Trophoblast cell (in vitro differentiated cells and primary cell): Measurements from ENCODE around the gene TSPEAR.
A peak's percentile ranks its signal among the peaks of the same experiment; 100 is the strongest.

Experiments used
- DNase-seq, 2 donors: peaks; one replicate each; pipeline ENCODE4 v3.0.0-alpha.2; 2016
- H2AFZ ChIP-seq: 2 replicates; pipeline ENCODE4 v1.6.1; 2013; ENCODE audit warnings: low read length, moderate library complexity, mild to moderate bottlenecking; ENCODE audit not compliant: insufficient read depth, poor library complexity
- H2AK5ac ChIP-seq: 2 replicates; pipeline ENCODE4 v1.6.1; 2013; ENCODE audit warnings: mild to moderate bottlenecking, low read length
- H2BK120ac ChIP-seq: 2 replicates; pipeline ENCODE4 v1.6.1; 2013; ENCODE audit warnings: low read length, mild to moderate bottlenecking, moderate library complexity; ENCODE audit not compliant: insufficient read depth, poor library complexity
- H2BK12ac ChIP-seq: 2 replicates; pipeline ENCODE4 v1.6.1; 2013; ENCODE audit warnings: mild to moderate bottlenecking, low read length, moderate library complexity
- H2BK5ac ChIP-seq: 2 replicates; pipeline ENCODE4 v1.6.1; 2013; ENCODE audit warnings: low read length, low read depth, moderate library complexity, mild to moderate bottlenecking; ENCODE audit not compliant: poor library complexity
- H3K14ac ChIP-seq: 2 replicates; pipeline ENCODE4 v1.6.1; 2013; ENCODE audit warnings: mild to moderate bottlenecking, low read length
- H3K18ac ChIP-seq: 2 replicates; pipeline ENCODE4 v1.6.1; 2013; ENCODE audit warnings: mild to moderate bottlenecking, low read length
- H3K23ac ChIP-seq: 2 replicates; pipeline ENCODE4 v1.6.1; 2013; ENCODE audit warnings: low read length
- H3K27ac ChIP-seq: 2 replicates; pipeline ENCODE4 v1.5.1; 2013; ENCODE audit warnings: low read depth, mild to moderate bottlenecking, inconsistent platforms, low read length, moderate library complexity
- H3K27me3 ChIP-seq: 2 replicates; pipeline ENCODE4 v1.6.1; 2013; ENCODE audit warnings: inconsistent platforms, mild to moderate bottlenecking, low read length, moderate library complexity; ENCODE audit not compliant: insufficient read depth
- H3K36me3 ChIP-seq, 2 experiments: 1 replicate in 1 of 2; 2 replicates in 1 of 2; pipeline ENCODE4 v1.6.1; 2013; ENCODE audit warnings: low read length in 2 of 2, mild to moderate bottlenecking in 2 of 2, moderate library complexity in 1 of 2; ENCODE audit not compliant: insufficient read depth in 2 of 2, control insufficient read depth in 1 of 2
- H3K4ac ChIP-seq: 2 replicates; pipeline ENCODE4 v1.6.1; 2013; ENCODE audit warnings: low read depth, mild to moderate bottlenecking, low read length, moderate library complexity
- H3K4me1 ChIP-seq, 2 experiments: 1 replicate in 1 of 2; 2 replicates in 1 of 2; pipeline ENCODE4 v1.6.1; 2013; ENCODE audit warnings: low read length in 2 of 2, mild to moderate bottlenecking in 2 of 2, moderate library complexity in 1 of 2; ENCODE audit not compliant: insufficient read depth in 2 of 2, control insufficient read depth in 1 of 2
- H3K4me2 ChIP-seq: 2 replicates; pipeline ENCODE4 v1.6.1; 2013; ENCODE audit warnings: inconsistent platforms, mild to moderate bottlenecking, low read length, moderate library complexity
- H3K4me3 ChIP-seq: 2 replicates; pipeline ENCODE4 v1.5.1; 2013; ENCODE audit warnings: mild to moderate bottlenecking, low read depth, low read length, inconsistent platforms
- H3K79me1 ChIP-seq: one replicate; pipeline ENCODE4 v1.6.1; 2013; ENCODE audit warnings: low read length
- H3K79me2 ChIP-seq: 2 replicates; pipeline ENCODE4 v1.6.1; 2013; ENCODE audit warnings: low read length, mild to moderate bottlenecking; ENCODE audit not compliant: control insufficient read depth, insufficient read depth, poor library complexity
- H3K9ac ChIP-seq: 2 replicates; pipeline ENCODE4 v1.6.1; 2013; ENCODE audit warnings: mild to moderate bottlenecking, low read length
- H3K9me3 ChIP-seq: 2 replicates; pipeline ENCODE4 v1.6.1; 2013; ENCODE audit warnings: low read depth, mild to moderate bottlenecking, control low read depth, inconsistent platforms, low read length; ENCODE audit not compliant: insufficient read depth
- H4K12ac ChIP-seq: 2 replicates; pipeline ENCODE4 v1.6.1; 2013; ENCODE audit warnings: low read depth, mild to moderate bottlenecking, low read length, moderate library complexity
- H4K8ac ChIP-seq: 2 replicates; pipeline ENCODE4 v1.6.1; 2013; ENCODE audit warnings: low read depth, mild to moderate bottlenecking, low read length, moderate library complexity
- H4K91ac ChIP-seq: one replicate; pipeline ENCODE4 v1.6.1; 2013; ENCODE audit warnings: low read depth, mild to moderate bottlenecking, low read length, moderate library complexity
- WGBS: extraction: QIAGEN DNeasy Blood & Tissue Kit; methylation state at CpG from one replicate; pipeline ENCODE4 v1.1.7; 2013; ENCODE audit warnings: missing lambda C conversion rate; ENCODE audit not compliant: insufficient read length, insufficient coverage; ENCODE audit errors: extremely low coverage; 5-methylcytosine and 5-hydroxymethylcytosine counted together

TSPEAR gene

DNA sequence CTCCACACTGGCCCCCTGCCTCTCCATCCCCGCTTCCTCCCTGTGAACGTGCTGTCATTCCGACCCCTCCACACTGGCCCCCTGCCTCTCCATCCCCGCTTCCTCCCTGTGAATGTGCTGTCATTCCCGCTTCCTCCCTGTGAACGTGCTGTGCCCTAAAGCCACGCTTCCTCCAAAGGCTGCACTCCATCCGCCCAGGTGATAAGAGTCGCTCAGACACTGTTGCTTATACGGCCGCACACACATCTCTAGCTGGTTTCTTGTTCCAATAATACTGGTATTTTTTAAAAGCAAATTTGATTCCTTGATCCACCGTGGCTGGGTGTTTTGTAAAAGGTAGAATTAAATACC lies 39.3 kb upstream of the TSPEAR start:
- no peak overlapping the region for H3K18ac ChIP-seq
- peaks cover 3% of the 10 kb centered on the region for H3K79me2 ChIP-seq
- no peak overlapping the region for H3K4me2 ChIP-seq
- no peak overlapping the region for H4K8ac ChIP-seq
- no peak overlapping the region for H3K27ac ChIP-seq
- no peak overlapping the region for H4K91ac ChIP-seq
- H4K12ac ChIP-seq: no peak overlapping the region
- H3K23ac ChIP-seq: no peak overlapping the region
- no peaks in the 10 kb centered on the region for H3K36me3 ChIP-seq
- no peak overlapping the region for H2AFZ ChIP-seq
- H3K4me3 ChIP-seq: no peak overlapping the region
- H3K9ac ChIP-seq: no peak overlapping the region
- H3K4me1 ChIP-seq: peaks cover 16 to 18% of the 10 kb centered on the region in 2 experiments
- no peaks in the 10 kb centered on the region for H3K27me3 ChIP-seq
- no peak overlapping the region for H3K14ac ChIP-seq
- no peak overlapping the region for H2AK5ac ChIP-seq
- H3K4ac ChIP-seq: no peak overlapping the region
- H2BK5ac ChIP-seq: no peak overlapping the region
- H3K9me3 ChIP-seq: peaks cover 2% of the 10 kb centered on the region
- H2BK120ac ChIP-seq: no peak overlapping the region
- DNase-seq: no peak
- WGBS: no CpG with 5 or more reads among the region's 12 CpGs
- H3K79me1 ChIP-seq: peaks cover 5% of the 10 kb centered on the region
- H2BK12ac ChIP-seq: no peak overlapping the region

DNA sequence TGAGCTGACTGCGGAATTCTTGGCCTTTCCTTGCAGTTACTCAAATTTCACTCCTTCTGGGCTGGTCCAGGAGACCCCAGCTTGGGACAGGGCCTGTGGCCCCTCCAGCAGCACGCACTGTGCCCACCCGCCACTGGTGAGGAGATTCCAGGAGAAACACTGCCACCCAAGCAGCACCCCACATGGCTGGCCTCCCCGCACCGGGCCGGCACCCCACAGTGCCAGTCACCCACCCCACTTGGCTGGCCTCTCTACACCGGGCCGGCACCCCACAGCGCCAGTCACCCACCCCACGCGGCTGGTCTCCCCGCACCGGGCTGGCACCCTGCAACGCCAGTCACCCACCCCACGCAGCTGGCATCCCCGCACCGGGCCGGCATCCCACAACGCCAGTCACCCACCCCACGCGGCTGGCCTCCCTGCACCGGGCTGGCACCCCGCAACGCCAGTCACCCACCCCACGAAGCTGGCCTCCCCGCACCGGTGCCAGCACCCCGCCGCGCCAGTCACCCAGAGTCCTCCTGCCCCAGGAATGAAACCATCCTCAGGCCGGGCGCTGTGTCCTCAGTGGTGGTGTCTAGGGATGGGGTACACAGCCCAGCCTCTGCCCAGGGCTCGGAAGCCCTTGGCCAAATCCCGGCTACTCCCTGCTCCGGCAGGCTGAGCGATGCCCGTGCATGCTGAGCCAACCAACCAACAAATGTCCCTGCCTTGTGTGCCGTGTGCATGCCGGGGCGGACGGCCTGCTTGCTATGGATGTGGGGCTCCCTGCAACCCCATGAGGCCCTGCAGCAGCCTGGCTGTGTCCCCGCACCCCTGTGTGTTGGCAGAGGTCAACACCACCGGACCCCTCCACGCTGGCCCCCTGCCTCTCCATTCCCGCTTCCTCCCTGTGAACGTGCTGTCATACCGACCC lies 38.6 kb upstream of the TSPEAR start:
- H3K4me2 ChIP-seq: no peak overlapping the region
- peaks cover 5% of the 10 kb centered on the region for H3K79me1 ChIP-seq
- no peak overlapping the region for H3K9ac ChIP-seq
- H3K9me3 ChIP-seq: peaks cover 2% of the 10 kb centered on the region
- H3K4me1 ChIP-seq: peaks cover 16 to 18% of the 10 kb centered on the region in 2 experiments
- H3K14ac ChIP-seq: peak overlapping the region; percentile 17
- H3K79me2 ChIP-seq: peaks cover 3% of the 10 kb centered on the region
- H2BK120ac ChIP-seq: no peak overlapping the region
- no peak overlapping the region for H3K27ac ChIP-seq
- no peaks in the 10 kb centered on the region for H3K36me3 ChIP-seq
- no peak overlapping the region for H2BK5ac ChIP-seq
- no CpG with 5 or more reads among the region's 47 CpGs for WGBS
- H2BK12ac ChIP-seq: peak overlapping the region; percentile 27
- H3K4ac ChIP-seq: no peak overlapping the region
- no peak overlapping the region for H3K4me3 ChIP-seq
- H3K18ac ChIP-seq: no peak overlapping the region
- H3K27me3 ChIP-seq: no peaks in the 10 kb centered on the region
- H2AK5ac ChIP-seq: no peak overlapping the region
- H3K23ac ChIP-seq: no peak overlapping the region
- no peak overlapping the region for H4K91ac ChIP-seq
- H2AFZ ChIP-seq: no peak overlapping the region
- no peak for DNase-seq
- no peak overlapping the region for H4K12ac ChIP-seq
- no peak overlapping the region for H4K8ac ChIP-seq

DNA sequence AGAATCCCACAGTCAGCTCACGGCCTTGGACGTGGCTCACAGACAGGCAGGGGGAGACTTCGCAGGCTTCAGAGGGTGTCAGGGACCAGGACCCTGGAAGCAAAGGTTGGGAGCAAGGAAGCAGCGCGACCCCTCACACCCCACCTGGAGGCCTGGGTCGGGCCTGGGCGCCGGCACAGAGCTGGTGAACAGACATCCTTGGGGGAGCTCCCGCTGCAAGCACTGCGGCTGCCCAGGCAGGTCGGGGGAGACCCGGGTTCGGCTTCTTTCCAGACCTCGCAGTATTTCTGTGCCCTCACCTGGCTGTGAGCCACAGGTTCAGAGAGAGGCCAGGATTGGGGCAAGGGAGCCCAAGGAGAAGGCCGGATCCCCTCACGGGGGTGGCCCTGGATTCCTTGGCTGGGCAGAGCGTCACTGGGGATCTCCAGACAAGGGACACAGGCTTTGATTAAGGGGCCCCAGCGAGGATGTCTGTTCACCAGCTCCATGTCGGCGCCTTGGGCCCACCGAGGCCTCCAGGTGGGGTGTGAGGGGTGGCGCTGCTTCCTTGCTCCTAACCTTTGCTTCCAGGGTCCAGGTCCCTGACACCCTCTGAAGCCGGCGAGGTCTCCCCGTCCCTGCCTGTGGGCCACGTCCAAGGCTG lies 37.9 kb upstream of the TSPEAR start:
- no peak overlapping the region for H2BK5ac ChIP-seq
- H3K27ac ChIP-seq: no peak overlapping the region
- H3K79me2 ChIP-seq: peaks cover 3% of the 10 kb centered on the region
- no peak overlapping the region for H4K91ac ChIP-seq
- H3K4ac ChIP-seq: no peak overlapping the region
- peak overlapping the region; percentile 39 for H4K8ac ChIP-seq
- H3K9ac ChIP-seq: no peak overlapping the region
- DNase-seq: no peak
- peak overlapping the region; percentile 40 for H3K18ac ChIP-seq
- H2AFZ ChIP-seq: peak overlapping the region; percentile 23
- H3K9me3 ChIP-seq: peaks cover 2% of the 10 kb centered on the region
- H3K36me3 ChIP-seq: no peaks in the 10 kb centered on the region
- H3K23ac ChIP-seq: no peak overlapping the region
- H3K4me2 ChIP-seq: peak overlapping the region; percentile 44
- peaks cover 16 to 18% of the 10 kb centered on the region in 2 experiments for H3K4me1 ChIP-seq
- no peaks in the 10 kb centered on the region for H3K27me3 ChIP-seq
- H4K12ac ChIP-seq: peak overlapping the region; percentile 20
- H3K79me1 ChIP-seq: peaks cover 5% of the 10 kb centered on the region
- no CpG with 5 or more reads among the region's 26 CpGs for WGBS
- H2BK12ac ChIP-seq: peak overlapping the region; percentile 27
- peak overlapping the region; percentile 58 for H3K14ac ChIP-seq
- H3K4me3 ChIP-seq: no peak overlapping the region
- no peak overlapping the region for H2AK5ac ChIP-seq
- H2BK120ac ChIP-seq: no peak overlapping the region

DNA sequence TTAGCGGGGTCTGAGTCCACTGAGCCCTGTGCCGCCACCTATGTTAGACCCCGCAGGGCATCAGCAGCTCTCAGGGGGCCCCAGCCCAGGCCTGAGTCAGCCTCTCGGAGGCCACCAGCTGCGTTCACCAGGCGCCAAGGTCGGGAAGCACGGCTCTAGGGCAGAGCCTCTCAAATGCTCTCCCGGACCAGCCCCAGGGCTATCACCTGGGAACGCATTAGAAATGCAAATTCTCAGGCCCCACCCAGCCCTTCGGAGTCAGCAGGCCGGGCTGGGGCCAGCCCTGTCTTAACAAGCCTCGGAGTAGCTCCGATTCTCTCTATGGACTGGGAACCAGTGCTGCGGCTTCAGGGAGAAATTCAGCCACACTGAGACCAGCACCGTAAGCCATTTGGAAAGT lies 37.2 kb upstream of the TSPEAR start:
- DNase-seq: peak in 1 of 2 donors; percentile 20
- no peak overlapping the region for H2BK5ac ChIP-seq
- WGBS: no CpG with 5 or more reads among the region's 16 CpGs
- peaks cover 2% of the 10 kb centered on the region for H3K9me3 ChIP-seq
- no peaks in the 10 kb centered on the region for H3K27me3 ChIP-seq
- H3K79me1 ChIP-seq: peaks cover 5% of the 10 kb centered on the region
- H3K79me2 ChIP-seq: peaks cover 3% of the 10 kb centered on the region
- H3K4me2 ChIP-seq: peak overlapping the region; percentile 44
- no peak overlapping the region for H4K91ac ChIP-seq
- H3K18ac ChIP-seq: peak overlapping the region; percentile 40
- H4K12ac ChIP-seq: no peak overlapping the region
- no peak overlapping the region for H2BK120ac ChIP-seq
- no peak overlapping the region for H4K8ac ChIP-seq
- H3K4ac ChIP-seq: no peak overlapping the region
- H3K4me1 ChIP-seq: peaks cover 16 to 18% of the 10 kb centered on the region in 2 experiments
- H3K36me3 ChIP-seq: no peaks in the 10 kb centered on the region
- H3K14ac ChIP-seq: peak overlapping the region; percentile 58
- H2AFZ ChIP-seq: peak overlapping the region; percentile 23
- no peak overlapping the region for H3K4me3 ChIP-seq
- no peak overlapping the region for H2BK12ac ChIP-seq
- no peak overlapping the region for H3K27ac ChIP-seq
- no peak overlapping the region for H2AK5ac ChIP-seq
- H3K9ac ChIP-seq: no peak overlapping the region
- no peak overlapping the region for H3K23ac ChIP-seq
